Measurements from ENCODE around the gene FOXN3. TPM values are rescaled to one million over a fixed set of nuclear protein-coding genes. Genes with fewer than 3 reads are reported as not detected.

The FOXN3 gene
- total and polyA plus RNA-seq, 10 of the 15 experiments (the other 5 are each of a cell fraction or from before 2014, with no cell fraction given) = 4.5 to 68.9 (median 29.7) TPM

DNA sequence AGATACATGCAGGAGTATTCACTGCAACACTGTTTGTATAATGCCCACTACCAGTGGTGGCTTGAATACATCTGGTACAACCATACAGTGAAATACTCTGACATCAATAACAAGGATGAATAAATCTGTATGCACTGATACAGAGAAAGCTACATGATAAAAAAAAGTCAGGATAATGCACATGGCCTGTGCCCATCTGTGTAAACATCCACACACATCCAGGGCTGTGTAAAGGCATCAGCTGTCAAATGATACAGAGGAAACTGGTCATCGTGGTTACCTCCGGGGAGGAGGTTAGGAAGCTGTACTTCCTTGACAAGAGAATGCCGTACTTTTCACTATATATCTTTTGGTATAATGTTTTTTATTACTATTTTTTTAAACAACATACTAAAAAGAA lies 176.6 kb downstream of the FOXN3 start:
- H3K9me3 ChIP-seq (replicated peaks; ENCODE audit: control insufficient read depth, insufficient read depth, low read length) = no peaks in the 10 kb centered on the region
- H3K79me2 ChIP-seq (ENCODE audit: control insufficient read depth, insufficient read depth, low read length) = peaks cover 2% of the 10 kb centered on the region
- no peak overlapping the region for H3K4me3 ChIP-seq
- no peak overlapping the region for H3K9ac ChIP-seq (ENCODE audit: control insufficient read depth, insufficient read depth, low read length)
- ChIA-PET RAD21 (ENCODE audit: unreplicated experiment) (no interaction called here), SMC1A (ENCODE audit: uncharacterized antibody, unreplicated experiment) (interaction anchor here (0.8 to 1.4 kb wide), 2 partner anchors 13 to 62 kb away, joined by 3 to 4 read pairs; no protein-coding TSS in a partner anchor), CTCF (no interaction called here), POLR2A (no interaction called here)
- no peak overlapping the region for H3K4me2 ChIP-seq (ENCODE audit: control insufficient read depth, insufficient read depth)
- no peak for DNase-seq (ENCODE audit: low read depth, low spot score)
- 0 out of 4 replicates have a peak, but pooled peaks cover 0 to 5% of the 10 kb centered on the region in 2 experiments for H3K36me3 ChIP-seq (ENCODE audit: control insufficient read depth in 2 of 2, insufficient read depth in 2 of 2, low read length in 1 of 2)
- in situ Hi-C loops (cut with MboI) = no loop called here
- H3K27ac ChIP-seq (ENCODE audit: control insufficient read depth, insufficient read depth) = no peak overlapping the region
- no peaks in the 10 kb centered on the region for H4K20me1 ChIP-seq (ENCODE audit: control insufficient read depth, insufficient read depth)
- no TSS peak for BruUV-seq (replicated peaks)
- TF ChIP-seq CREB1 (IDR thresholded peaks at IDR 0.05; ENCODE audit: low read depth) = no peak
- no peak for TF ChIP-seq ZBED1 (IDR thresholded peaks at IDR 0.05; ENCODE audit: borderline replicate concordance)
- no peak for TF ChIP-seq MYC (IDR thresholded peaks at IDR 0.05; ENCODE audit: insufficient read depth, insufficient read length, insufficient replicate concordance, low read length, severe bottlenecking)
- TF ChIP-seq SMC3 (IDR thresholded peaks at IDR 0.05; ENCODE audit: borderline replicate concordance, low read length) = no peak
- no peak for TF ChIP-seq SREBF2 (IDR thresholded peaks at IDR 0.05; ENCODE audit: low read length)
- TF ChIP-seq SMAD1 (IDR thresholded peaks at IDR 0.05; ENCODE audit: low read depth, partially characterized antibody) = no peak
- TF ChIP-seq PAX5 (IDR thresholded peaks at IDR 0.05; ENCODE audit: borderline replicate concordance, low read depth, low read length) = no peak
- 74% methylated on average over 3 of the region's 3 CpGs for WGBS (ENCODE audit: insufficient coverage, insufficient replicate concordance, low lambda C conversion rate, missing lambda C conversion rate)
- intact Hi-C loops (cut with micrococcal nuclease; ENCODE audit: unreplicated experiment) = no loop called here
- no peak overlapping the region for H2AFZ ChIP-seq (ENCODE audit: control insufficient read depth, low read depth, low read length)
- no peaks in the 10 kb centered on the region for H3K27me3 ChIP-seq (replicated peaks in 1 of 2; ENCODE audit: control insufficient read depth in 2 of 2, insufficient read depth in 2 of 2, low read length in 1 of 2)
- H3K4me1 ChIP-seq (ENCODE audit: control insufficient read depth, insufficient read depth, low read length) = peaks cover 14% of the 10 kb centered on the region
- FAIRE-seq = no peak
- no peak for ATAC-seq

DNA sequence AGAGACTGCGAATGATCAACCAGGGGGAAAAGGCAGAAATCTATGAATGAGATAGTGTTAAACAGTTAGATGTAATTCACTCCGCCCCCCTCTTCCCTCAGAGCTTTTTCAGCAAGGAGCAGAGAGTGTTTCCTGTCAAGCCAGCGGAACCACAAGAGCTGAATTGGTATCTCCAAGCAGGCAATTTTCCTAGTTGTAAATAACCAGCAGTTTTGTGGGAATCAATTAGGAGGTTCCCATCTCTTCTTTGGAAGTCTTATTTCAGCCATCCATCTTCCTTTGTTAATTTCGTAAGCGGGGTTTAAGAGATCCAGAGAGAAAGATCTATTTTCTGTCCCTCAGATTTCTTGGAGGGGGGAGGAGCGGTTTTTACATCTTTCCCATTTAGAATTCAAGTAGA lies 178.0 kb downstream of the FOXN3 start:
- H2AFZ ChIP-seq (ENCODE audit: control insufficient read depth, low read depth, low read length) = no peak overlapping the region
- no peak overlapping the region for H3K9ac ChIP-seq (ENCODE audit: control insufficient read depth, insufficient read depth, low read length)
- ChIA-PET RAD21 (ENCODE audit: unreplicated experiment) (no interaction called here), SMC1A (ENCODE audit: uncharacterized antibody, unreplicated experiment) (interaction anchor here (1.0 to 1.7 kb wide), 4 partner anchors 11 to 97 kb away, joined by 3 to 7 read pairs (median 3); no protein-coding TSS in a partner anchor), POLR2A (no interaction called here), CTCF (interaction anchor here (1.4 kb wide), 1 partner anchor 10 kb away, joined by 3 read pairs; no protein-coding TSS in a partner anchor)
- ATAC-seq (no peak), DNase-seq (ENCODE audit: low read depth, low spot score) (no peak), FAIRE-seq (no peak)
- 0 out of 4 replicates have a peak, but pooled peaks cover 0 to 5% of the 10 kb centered on the region in 2 experiments for H3K36me3 ChIP-seq (ENCODE audit: control insufficient read depth in 2 of 2, insufficient read depth in 2 of 2, low read length in 1 of 2)
- no peaks in the 10 kb centered on the region for H3K9me3 ChIP-seq (replicated peaks; ENCODE audit: control insufficient read depth, insufficient read depth, low read length)
- intact Hi-C loops (cut with micrococcal nuclease; ENCODE audit: unreplicated experiment) = no loop called here
- in situ Hi-C loops (cut with MboI) = no loop called here
- BruUV-seq (replicated peaks) = no TSS peak
- no peak overlapping the region for H3K4me2 ChIP-seq (ENCODE audit: control insufficient read depth, insufficient read depth)
- no peak overlapping the region for H3K27ac ChIP-seq (ENCODE audit: control insufficient read depth, insufficient read depth)
- no peak overlapping the region for H3K4me3 ChIP-seq
- H4K20me1 ChIP-seq (ENCODE audit: control insufficient read depth, insufficient read depth) = no peaks in the 10 kb centered on the region
- H3K79me2 ChIP-seq (ENCODE audit: control insufficient read depth, insufficient read depth, low read length) = peaks cover 2% of the 10 kb centered on the region
- H3K27me3 ChIP-seq (replicated peaks in 1 of 2; ENCODE audit: control insufficient read depth in 2 of 2, insufficient read depth in 2 of 2, low read length in 1 of 2) = no peaks in the 10 kb centered on the region
- WGBS (ENCODE audit: insufficient coverage, insufficient replicate concordance, low lambda C conversion rate, missing lambda C conversion rate) = 98% methylated on average over 6 of the region's 6 CpGs
- peaks cover 14% of the 10 kb centered on the region for H3K4me1 ChIP-seq (ENCODE audit: control insufficient read depth, insufficient read depth, low read length)
- TF ChIP-seq STAT3 (IDR thresholded peaks at IDR 0.05; ENCODE audit: low read depth, low read length) = no peak
- TF ChIP-seq, protein P1, sequence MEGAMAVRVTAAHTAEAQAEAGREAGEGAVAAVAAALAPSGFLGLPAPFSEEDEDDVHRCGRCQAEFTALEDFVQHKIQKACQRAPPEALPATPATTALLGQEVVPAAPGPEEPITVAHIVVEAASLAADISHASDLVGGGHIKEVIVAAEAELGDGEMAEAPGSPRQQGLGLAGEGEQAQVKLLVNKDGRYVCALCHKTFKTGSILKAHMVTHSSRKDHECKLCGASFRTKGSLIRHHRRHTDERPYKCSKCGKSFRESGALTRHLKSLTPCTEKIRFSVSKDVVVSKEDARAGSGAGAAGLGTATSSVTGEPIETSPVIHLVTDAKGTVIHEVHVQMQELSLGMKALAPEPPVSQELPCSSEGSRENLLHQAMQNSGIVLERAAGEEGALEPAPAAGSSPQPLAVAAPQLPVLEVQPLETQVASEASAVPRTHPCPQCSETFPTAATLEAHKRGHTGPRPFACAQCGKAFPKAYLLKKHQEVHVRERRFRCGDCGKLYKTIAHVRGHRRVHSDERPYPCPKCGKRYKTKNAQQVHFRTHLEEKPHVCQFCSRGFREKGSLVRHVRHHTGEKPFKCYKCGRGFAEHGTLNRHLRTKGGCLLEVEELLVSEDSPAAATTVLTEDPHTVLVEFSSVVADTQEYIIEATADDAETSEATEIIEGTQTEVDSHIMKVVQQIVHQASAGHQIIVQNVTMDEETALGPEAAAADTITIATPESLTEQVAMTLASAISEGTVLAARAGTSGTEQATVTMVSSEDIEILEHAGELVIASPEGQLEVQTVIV (IDR thresholded peaks at IDR 0.05; ENCODE audit: borderline replicate concordance, partially characterized antibody) = no peak
- TF ChIP-seq MYC (IDR thresholded peaks at IDR 0.05; ENCODE audit: insufficient read depth, insufficient read length, insufficient replicate concordance, low read length, severe bottlenecking) = no peak
- no peak for TF ChIP-seq SREBF2 (IDR thresholded peaks at IDR 0.05; ENCODE audit: low read length)
- TF ChIP-seq, protein P2, sequence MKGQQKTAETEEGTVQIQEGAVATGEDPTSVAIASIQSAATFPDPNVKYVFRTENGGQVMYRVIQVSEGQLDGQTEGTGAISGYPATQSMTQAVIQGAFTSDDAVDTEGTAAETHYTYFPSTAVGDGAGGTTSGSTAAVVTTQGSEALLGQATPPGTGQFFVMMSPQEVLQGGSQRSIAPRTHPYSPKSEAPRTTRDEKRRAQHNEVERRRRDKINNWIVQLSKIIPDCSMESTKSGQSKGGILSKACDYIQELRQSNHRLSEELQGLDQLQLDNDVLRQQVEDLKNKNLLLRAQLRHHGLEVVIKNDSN (IDR thresholded peaks at IDR 0.05; ENCODE audit: borderline replicate concordance, extremely low read length, insufficient read depth, low read depth, low read length) = no peak
- TF ChIP-seq, protein P3, sequence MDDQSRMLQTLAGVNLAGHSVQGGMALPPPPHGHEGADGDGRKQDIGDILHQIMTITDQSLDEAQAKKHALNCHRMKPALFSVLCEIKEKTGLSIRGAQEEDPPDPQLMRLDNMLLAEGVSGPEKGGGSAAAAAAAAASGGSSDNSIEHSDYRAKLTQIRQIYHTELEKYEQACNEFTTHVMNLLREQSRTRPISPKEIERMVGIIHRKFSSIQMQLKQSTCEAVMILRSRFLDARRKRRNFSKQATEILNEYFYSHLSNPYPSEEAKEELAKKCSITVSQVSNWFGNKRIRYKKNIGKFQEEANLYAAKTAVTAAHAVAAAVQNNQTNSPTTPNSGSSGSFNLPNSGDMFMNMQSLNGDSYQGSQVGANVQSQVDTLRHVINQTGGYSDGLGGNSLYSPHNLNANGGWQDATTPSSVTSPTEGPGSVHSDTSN (IDR thresholded peaks at IDR 0.05; ENCODE audit: insufficient replicate concordance, low read depth, low read length) = no peak
- no peak for TF ChIP-seq ZZZ3 (IDR thresholded peaks at IDR 0.05; ENCODE audit: control insufficient read depth, insufficient read length, low read depth)
- TF ChIP-seq BMI1 (IDR thresholded peaks at IDR 0.05; ENCODE audit: borderline replicate concordance) = no peak
